Stimulated activated CD8-positive, alpha-beta memory T cell treated with anti-CD3 and anti-CD28 coated beads, Interleukin-7, amount 100 ng/mL, for 1 hour (primary cell): ENCODE data around the gene SYCP3.

Experiments
- DNase-seq, 2 donors: peaks; one replicate each; pipeline ENCODE4 v3.0.0-alpha.2; 2020; ENCODE audit warnings: low read depth in 2 of 2

The SYCP3 gene

DNA sequence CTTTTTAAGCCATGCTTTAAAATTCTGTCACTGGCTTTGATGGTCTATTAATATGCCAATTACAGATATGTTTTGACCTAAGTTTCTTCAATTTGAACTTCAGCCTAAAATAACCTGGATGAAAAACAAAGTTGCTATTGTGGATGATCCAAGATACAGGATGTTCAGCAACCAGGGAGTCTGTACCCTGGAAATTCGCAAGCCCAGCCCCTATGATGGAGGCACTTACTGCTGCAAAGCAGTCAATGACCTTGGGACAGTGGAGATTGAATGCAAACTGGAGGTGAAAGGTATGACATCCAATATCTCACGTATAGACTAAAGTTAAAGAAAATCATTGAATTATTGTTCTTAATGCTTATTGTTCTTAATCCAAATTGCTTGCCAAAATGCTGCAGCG lies 59.0 kb downstream of the SYCP3 start:
- DNase-seq, result no peak
